ENCODE data around the gene DNAJC27.

Gene DNAJC27

DNA sequence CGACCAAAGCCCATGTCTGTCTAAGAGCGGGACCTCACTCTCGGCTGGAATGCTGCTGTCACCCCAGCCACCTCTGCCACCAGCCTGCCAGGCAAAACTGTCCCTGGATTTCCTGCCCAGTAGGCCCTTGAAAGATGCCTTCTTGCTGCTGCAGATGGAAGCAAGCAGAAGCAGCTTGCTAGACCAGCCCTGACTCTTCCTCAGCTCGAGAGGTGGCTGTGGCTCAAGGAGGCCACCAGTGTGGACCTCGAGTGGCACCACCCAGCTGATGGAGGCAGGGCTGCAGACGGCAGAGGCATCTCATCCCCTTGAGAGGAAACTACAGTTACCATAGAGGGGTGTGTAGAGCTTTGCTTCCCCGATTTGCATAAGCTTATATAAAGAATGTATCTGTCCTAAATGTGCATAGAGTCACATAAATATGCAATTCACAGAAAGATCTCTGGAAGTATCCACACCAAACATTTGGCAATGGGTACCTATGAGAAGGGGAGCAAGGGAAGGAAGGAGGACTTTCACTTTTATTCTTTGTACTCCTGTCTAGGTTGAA, 72.3 kb downstream of the DNAJC27 start:
- no peak for DNase-seq

GRCh38 chr2:24898122-24899109, 73.3 kb downstream of the DNAJC27 start:
- no peak for DNase-seq

DNA sequence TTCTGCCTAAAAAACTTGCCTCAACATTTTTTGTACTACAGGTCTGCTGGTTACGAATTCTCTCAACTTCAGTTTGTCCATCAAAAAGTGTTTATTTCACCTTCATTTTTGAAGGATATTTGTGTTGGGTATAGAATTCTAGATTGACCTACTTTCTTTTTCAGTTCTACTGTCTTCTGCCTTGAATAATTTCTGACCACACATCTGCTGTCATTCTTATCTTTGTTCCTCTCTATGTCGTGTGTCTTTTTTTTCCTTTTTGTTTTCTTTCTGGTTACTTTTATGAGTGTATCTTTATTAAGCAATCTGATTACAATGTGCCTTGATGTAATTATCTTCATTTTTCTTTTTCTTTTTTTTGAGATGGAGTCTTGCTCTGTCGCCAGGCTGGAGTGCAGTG, 77.0 kb downstream of the DNAJC27 start:
- DNase-seq: no peak

GRCh38 chr2:24893934-24894333, 77.8 kb downstream of the DNAJC27 start:
- DNase-seq: no peak

Measured in NCI-H345 (cell line).